KMS-11 (cell line): ENCODE data around the gene RBM10.

ENCODE experiments used
- H2AFZ ChIP-seq: fragments of 200-600 bp; sonication (generic); 2 replicates; pipeline ENCODE4 v1.6.1; 2016; ENCODE audit warnings: antibody characterized with exemption, mixed run types, low read depth
- H3K27ac ChIP-seq: fragments of 200-600 bp; sonication (generic); 2 replicates; pipeline ENCODE4 v1.6.1; 2016; ENCODE audit warnings: mild to moderate bottlenecking, mixed run types
- H3K27me3 ChIP-seq: fragments of 200-600 bp; sonication (generic); 2 replicates; pipeline ENCODE4 v1.6.1; 2017; ENCODE audit warnings: mild to moderate bottlenecking, low read depth, mixed run types, moderate library complexity; ENCODE audit not compliant: insufficient read depth
- H3K36me3 ChIP-seq: fragments of 200-600 bp; sonication (generic); 2 replicates; pipeline ENCODE4 v1.6.1; 2017; ENCODE audit warnings: mild to moderate bottlenecking, mixed run types; ENCODE audit not compliant: insufficient read depth
- H3K4me1 ChIP-seq: fragments of 200-600 bp; sonication (generic); 2 replicates; pipeline ENCODE4 v1.6.1; 2016; ENCODE audit warnings: mild to moderate bottlenecking, low read depth, mixed run types; ENCODE audit not compliant: poor library complexity, severe bottlenecking
- H3K4me2 ChIP-seq: fragments of 200-600 bp; sonication (generic); 2 replicates; pipeline ENCODE4 v1.7.0; 2016; ENCODE audit warnings: mild to moderate bottlenecking, mixed run types
- H3K4me3 ChIP-seq: fragments of 200-600 bp; sonication (generic); IDR thresholded peaks from 2 replicates; pipeline ENCODE4 v1.6.1; 2017; ENCODE audit warnings: low read depth, low read length, mixed read lengths; ENCODE audit not compliant: insufficient read depth
- H3K79me2 ChIP-seq: fragments of 200-600 bp; sonication (generic); 2 replicates; pipeline ENCODE4 v1.6.1; 2016; ENCODE audit warnings: low read depth, mixed run types; ENCODE audit not compliant: insufficient read depth
- H3K9ac ChIP-seq: fragments of 200-600 bp; sonication (generic); 2 replicates; pipeline ENCODE4 v1.6.1; 2016; ENCODE audit warnings: mild to moderate bottlenecking, mixed run types
- H4K20me1 ChIP-seq: fragments of 200-600 bp; sonication (generic); 2 replicates; pipeline ENCODE4 v1.6.1; 2016; ENCODE audit warnings: mild to moderate bottlenecking, mixed run types; ENCODE audit not compliant: insufficient read depth
- CTCF ChIP-seq: fragments of 200-600 bp; sonication (generic); conservative IDR thresholded peaks from 2 replicates; pipeline ENCODE4 v1.6.1; 2017; ENCODE audit warnings: low read depth, mild to moderate bottlenecking, antibody characterized with exemption, low read length, moderate library complexity, mixed read lengths

RBM10 gene

GRCh38 chrX:47206316-47206715 is 61.3 kb downstream of the RBM10 start:
- Histone ChIP-seq H3K9ac (no peak overlapping the region), H3K4me3 (no peak overlapping the region), H3K4me2 (no peak overlapping the region), H3K27ac (no peak overlapping the region), H3K27me3 (no peaks in the 10 kb centered on the region), H3K4me1 (no peaks in the 10 kb centered on the region), H4K20me1 (no peaks in the 10 kb centered on the region), H3K79me2 (no peaks in the 10 kb centered on the region), H3K36me3 (no peaks in the 10 kb centered on the region; the same call in 1 of the 2 replicates), H2AFZ (no peak overlapping the region)
- TF ChIP-seq CTCF: no peak

- Histone ChIP-seq H3K36me3 (no peaks in the 10 kb centered on the region; the same call in 1 of the 2 replicates), H3K27ac (no peak overlapping the region), H3K4me1 (no peaks in the 10 kb centered on the region), H3K79me2 (no peaks in the 10 kb centered on the region), H3K27me3 (no peaks in the 10 kb centered on the region), H3K4me3 (no peak overlapping the region), H3K4me2 (no peak overlapping the region), H4K20me1 (no peaks in the 10 kb centered on the region), H2AFZ (no peak overlapping the region), H3K9ac (no peak overlapping the region)
- no peak for TF ChIP-seq CTCF
Measured at GRCh38 chrX:47208108-47208507, 63.1 kb downstream of the RBM10 start.

GRCh38 chrX:47209508-47210238 is 64.7 kb downstream of the RBM10 start:
- H3K27me3 ChIP-seq: no peaks in the 10 kb centered on the region
- no peak overlapping the region for H3K9ac ChIP-seq
- no peaks in the 10 kb centered on the region for H4K20me1 ChIP-seq
- H3K4me1 ChIP-seq: no peaks in the 10 kb centered on the region
- no peaks in the 10 kb centered on the region; the same call in 1 of the 2 replicates for H3K36me3 ChIP-seq
- no peak overlapping the region for H2AFZ ChIP-seq
- no peak overlapping the region for H3K27ac ChIP-seq
- no peak overlapping the region for H3K4me2 ChIP-seq
- TF ChIP-seq CTCF: no peak
- no peaks in the 10 kb centered on the region for H3K79me2 ChIP-seq
- H3K4me3 ChIP-seq: no peak overlapping the region

- H3K27ac ChIP-seq: no peak overlapping the region
- no peaks in the 10 kb centered on the region for H3K4me1 ChIP-seq
- H3K36me3 ChIP-seq: no peaks in the 10 kb centered on the region; the same call in 1 of the 2 replicates
- H4K20me1 ChIP-seq: no peaks in the 10 kb centered on the region
- no peaks in the 10 kb centered on the region for H3K27me3 ChIP-seq
- no peak overlapping the region for H3K4me3 ChIP-seq
- no peak overlapping the region for H3K4me2 ChIP-seq
- H2AFZ ChIP-seq: no peak overlapping the region
- no peaks in the 10 kb centered on the region for H3K79me2 ChIP-seq
- TF ChIP-seq CTCF: no peak
- H3K9ac ChIP-seq: no peak overlapping the region
Measured at GRCh38 chrX:47210661-47211425, 65.8 kb downstream of the RBM10 start.
